GM23338 (cell line): Measurements from ENCODE around the gene CHST10. TPM values are rescaled to one million over a fixed set of nuclear protein-coding genes. Genes with fewer than 3 reads are reported as not detected.

Experiments used
- ATAC-seq: fragments of 200-7000 bp; cut with Tn5 transposase; 3 replicates; pipeline ENCODE4 v1.9.1; 2020
- DNase-seq: peaks from one replicate; pipeline ENCODE4 v3.0.0-alpha.2; 2015; ENCODE audit warnings: low spot score
- H2AFZ ChIP-seq: fragments of 200-600 bp; sonication (generic); 2 replicates; pipeline ENCODE4 v1.8.0; 2016; ENCODE audit warnings: antibody characterized with exemption, mild to moderate bottlenecking, moderate library complexity
- H3F3A ChIP-seq: fragments of 200-600 bp; sonication (generic); replicated peaks from 2 replicates; pipeline ENCODE4 v1.8.0; 2017; ENCODE audit warnings: antibody characterized with exemption, mixed run types, low read depth
- H3K27ac ChIP-seq: fragments of 200-600 bp; sonication (generic); 2 replicates; pipeline ENCODE4 v1.6.1; 2016; ENCODE audit warnings: low read depth
- H3K27me3 ChIP-seq: fragments of 200-600 bp; sonication (generic); 2 replicates; pipeline ENCODE4 v1.8.0; 2016; ENCODE audit warnings: mild to moderate bottlenecking, mixed run types, moderate library complexity; ENCODE audit not compliant: insufficient read depth
- H3K36me3 ChIP-seq: fragments of 200-600 bp; sonication (generic); 2 replicates; pipeline ENCODE4 v1.8.0; 2016; ENCODE audit warnings: mild to moderate bottlenecking; ENCODE audit not compliant: insufficient read depth
- H3K4me1 ChIP-seq: fragments of 200-600 bp; sonication (generic); 2 replicates; pipeline ENCODE4 v1.8.0; 2016; ENCODE audit warnings: mild to moderate bottlenecking, moderate library complexity; ENCODE audit not compliant: insufficient read depth
- H3K4me2 ChIP-seq: fragments of 200-600 bp; sonication (generic); 2 replicates; pipeline ENCODE4 v1.7.1; 2017; ENCODE audit warnings: mixed run types
- H3K4me3 ChIP-seq: fragments of 200-600 bp; sonication (generic); 2 replicates; pipeline ENCODE4 v1.6.1; 2016; ENCODE audit warnings: mixed run types
- H3K79me2 ChIP-seq: fragments of 200-600 bp; sonication (generic); replicated peaks from 2 replicates; pipeline ENCODE4 v1.8.0; 2017; ENCODE audit warnings: mild to moderate bottlenecking; ENCODE audit not compliant: insufficient read depth
- H3K9me2 ChIP-seq: fragments of 200-600 bp; sonication (generic); 2 replicates; pipeline ENCODE4 v1.8.0; 2017; ENCODE audit not compliant: insufficient read depth
- H4K20me1 ChIP-seq: fragments of 200-600 bp; sonication (generic); replicated peaks from 2 replicates; pipeline ENCODE4 v1.8.0; 2017; ENCODE audit warnings: mild to moderate bottlenecking; ENCODE audit not compliant: insufficient read depth
- H3K27ac Mint-ChIP-seq: 2 replicates; pipeline ENCODE4 v1.8.0; 2020; ENCODE audit warnings: inconsistent platforms, mild to moderate bottlenecking, moderate library complexity, mixed read lengths
- H3K27me3 Mint-ChIP-seq: 3 replicates; pipeline ENCODE4 v1.8.0; 2022; ENCODE audit warnings: low read depth, mild to moderate bottlenecking, moderate library complexity, mixed read lengths, inconsistent platforms; ENCODE audit not compliant: insufficient read depth, poor library complexity
- H3K36me3 Mint-ChIP-seq: 3 replicates; pipeline ENCODE4 v1.8.0; 2021; ENCODE audit warnings: low read depth, mild to moderate bottlenecking, inconsistent platforms, moderate library complexity, mixed read lengths
- H3K4me1 Mint-ChIP-seq: 3 replicates; pipeline ENCODE4 v1.8.0; 2020; ENCODE audit warnings: mild to moderate bottlenecking, inconsistent platforms, mixed read lengths
- H3K4me3 Mint-ChIP-seq: 3 replicates; pipeline ENCODE4 v1.8.0; 2021; ENCODE audit warnings: moderate library complexity, mild to moderate bottlenecking, inconsistent platforms, mixed read lengths
- H3K9me3 Mint-ChIP-seq: 3 replicates; pipeline ENCODE4 v1.8.0; 2020; ENCODE audit warnings: moderate library complexity, mild to moderate bottlenecking, inconsistent platforms, mixed read lengths
- CREB1 ChIP-seq: fragments of 250-450 bp; sonication (Bioruptor Pico); IDR thresholded peaks from 2 replicates; pipeline ENCODE4 v1.5.0; 2020; ENCODE audit warnings: low read depth, mild to moderate bottlenecking, moderate library complexity
- EZH2 ChIP-seq: fragments of 200-600 bp; sonication (generic); IDR thresholded peaks from one replicate; pipeline ENCODE4 v1.8.0; 2017; ENCODE audit warnings: antibody characterized with exemption, mild to moderate bottlenecking, low read depth; ENCODE audit not compliant: unreplicated experiment
- JUNB ChIP-seq: IDR thresholded peaks from one replicate; pipeline ENCODE4 v1.6.1; 2016; ENCODE audit warnings: antibody characterized with exemption; ENCODE audit not compliant: unreplicated experiment
- POLR2AphosphoS5 ChIP-seq: IDR thresholded peaks from 2 replicates; pipeline ENCODE4 v1.6.1; 2016; ENCODE audit warnings: antibody characterized with exemption, low read depth
- ZNF114 ChIP-seq: fragments of 250-450 bp; sonication (Bioruptor Pico); IDR thresholded peaks from 2 replicates; pipeline ENCODE4 v1.5.0; 2020; ENCODE audit warnings: mild to moderate bottlenecking, moderate library complexity
- ZNF331 ChIP-seq: fragments of 250-450 bp; sonication (Bioruptor Pico); IDR thresholded peaks from 2 replicates; pipeline ENCODE4 v1.5.0; 2020; ENCODE audit warnings: low read depth, mild to moderate bottlenecking, moderate library complexity
- polyA plus RNA-seq: library from polyadenylated mRNA; unstranded; fragments of >200 nt; fragmentation: Nextera tagmentation; extraction: Ambion mirVana; gene quantifications from 2 replicates; pipeline ENCODE4 v1.2.1, GENCODE V29; 2016
- total RNA-seq: library from RNA; depleted of rRNA; stranded (reverse); fragments of >200 nt; shearing (Covaris generic); gene quantifications from 2 replicates; pipeline ENCODE4 v1.2.3, GENCODE V29; 2014
- TF ChIP-seq, protein P1 (sequence below), 2 experiments: fragments of 200-600 bp in 1 of 2; sonication (generic) in 1 of 2; conservative IDR thresholded peaks; 2 replicates each; pipeline versions ENCODE4 v1.5.1 to v1.6.1; 2016 to 2017; ENCODE audit warnings: antibody characterized with exemption in 2 of 2, low read depth in 2 of 2, mild to moderate bottlenecking in 2 of 2, moderate library complexity in 1 of 2
- TF ChIP-seq, protein P2 (sequence below): fragments of 250-450 bp; sonication (Bioruptor Pico); IDR thresholded peaks from 2 replicates; pipeline ENCODE4 v1.5.0; 2020; ENCODE audit warnings: mild to moderate bottlenecking, moderate library complexity

CHST10 gene
- total and polyA plus RNA-seq, 2 experiments from 2014 or later: 7.7 to 24.5 TPM

DNA sequence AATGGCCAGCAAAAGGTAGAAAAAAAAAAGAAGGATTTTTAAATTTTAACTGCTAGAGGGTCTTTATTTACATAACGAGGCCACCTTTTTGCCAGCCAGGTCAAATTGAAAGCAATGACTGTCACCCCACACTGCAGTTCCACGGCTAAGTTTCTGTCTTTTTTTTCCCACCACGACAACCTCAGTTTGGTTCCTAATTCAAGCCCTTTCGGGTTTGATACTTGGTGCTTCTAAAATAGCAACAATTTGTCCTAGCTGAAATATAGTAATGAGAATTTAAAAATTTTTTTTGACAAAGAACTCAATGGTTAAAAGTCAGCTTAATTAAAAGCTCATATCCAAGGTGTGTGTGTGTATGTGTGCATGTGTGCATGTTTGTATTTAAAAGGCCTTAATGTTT, 36.4 kb upstream of the CHST10 start (continued):
- TF ChIP-seq ZNF114 (CRISPR knock-in tag) (no peak), POLR2AphosphoS5 (no peak)
- TF ChIP-seq, protein P1, sequence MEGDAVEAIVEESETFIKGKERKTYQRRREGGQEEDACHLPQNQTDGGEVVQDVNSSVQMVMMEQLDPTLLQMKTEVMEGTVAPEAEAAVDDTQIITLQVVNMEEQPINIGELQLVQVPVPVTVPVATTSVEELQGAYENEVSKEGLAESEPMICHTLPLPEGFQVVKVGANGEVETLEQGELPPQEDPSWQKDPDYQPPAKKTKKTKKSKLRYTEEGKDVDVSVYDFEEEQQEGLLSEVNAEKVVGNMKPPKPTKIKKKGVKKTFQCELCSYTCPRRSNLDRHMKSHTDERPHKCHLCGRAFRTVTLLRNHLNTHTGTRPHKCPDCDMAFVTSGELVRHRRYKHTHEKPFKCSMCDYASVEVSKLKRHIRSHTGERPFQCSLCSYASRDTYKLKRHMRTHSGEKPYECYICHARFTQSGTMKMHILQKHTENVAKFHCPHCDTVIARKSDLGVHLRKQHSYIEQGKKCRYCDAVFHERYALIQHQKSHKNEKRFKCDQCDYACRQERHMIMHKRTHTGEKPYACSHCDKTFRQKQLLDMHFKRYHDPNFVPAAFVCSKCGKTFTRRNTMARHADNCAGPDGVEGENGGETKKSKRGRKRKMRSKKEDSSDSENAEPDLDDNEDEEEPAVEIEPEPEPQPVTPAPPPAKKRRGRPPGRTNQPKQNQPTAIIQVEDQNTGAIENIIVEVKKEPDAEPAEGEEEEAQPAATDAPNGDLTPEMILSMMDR (conservative IDR thresholded peaks at IDR 0.05; ENCODE audit: low read depth in 2 of 2): no peak

DNA sequence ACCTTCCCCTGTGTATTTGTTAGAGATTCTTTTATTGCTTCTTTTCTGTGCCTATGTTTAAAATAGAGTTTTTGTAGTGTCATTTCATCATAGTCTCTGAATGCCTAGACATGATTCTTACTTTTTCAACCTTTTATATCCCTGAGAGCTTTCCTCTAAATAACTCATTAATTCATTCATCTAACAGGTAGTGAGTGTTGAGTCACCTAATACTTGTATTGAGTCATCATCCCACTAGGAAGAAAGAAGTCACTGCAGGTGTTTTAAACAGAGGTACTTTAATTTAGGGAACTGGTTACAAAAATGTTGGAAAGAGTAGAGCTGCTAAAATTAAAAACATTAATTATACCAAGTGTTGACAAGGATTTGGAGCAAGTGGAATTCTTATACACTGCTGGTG, 34.3 kb upstream of the CHST10 start:
- Histone ChIP-seq H3K27ac (no peak overlapping the region), H3K79me2 (no peaks in the 10 kb centered on the region), H3K36me3 (peaks cover 5% of the 10 kb centered on the region), H3K4me2 (no peak overlapping the region), H3K4me1 (no peaks in the 10 kb centered on the region), H3K4me3 (no peak overlapping the region), H3K9me2 (no peaks in the 10 kb centered on the region; the same call in 1 of the 2 replicates), H3K27me3 (no peaks in the 10 kb centered on the region), H3F3A (no peaks in the 10 kb centered on the region), H4K20me1 (no peaks in the 10 kb centered on the region), H2AFZ (no peak overlapping the region)
- Mint-ChIP-seq H3K9me3 (peaks cover 33% of the 10 kb centered on the region), H3K4me3 (no peak overlapping the region), H3K4me1 (no peaks in the 10 kb centered on the region), H3K27me3 (no peaks in the 10 kb centered on the region), H3K36me3 (peaks cover 3% of the 10 kb centered on the region; the same call in 1 of the 3 replicates), H3K27ac (no peak overlapping the region)
- DNase-seq (no peak), ATAC-seq (no peak)
- TF ChIP-seq ZNF331 (no peak), ZNF114 (CRISPR knock-in tag) (no peak)

DNA sequence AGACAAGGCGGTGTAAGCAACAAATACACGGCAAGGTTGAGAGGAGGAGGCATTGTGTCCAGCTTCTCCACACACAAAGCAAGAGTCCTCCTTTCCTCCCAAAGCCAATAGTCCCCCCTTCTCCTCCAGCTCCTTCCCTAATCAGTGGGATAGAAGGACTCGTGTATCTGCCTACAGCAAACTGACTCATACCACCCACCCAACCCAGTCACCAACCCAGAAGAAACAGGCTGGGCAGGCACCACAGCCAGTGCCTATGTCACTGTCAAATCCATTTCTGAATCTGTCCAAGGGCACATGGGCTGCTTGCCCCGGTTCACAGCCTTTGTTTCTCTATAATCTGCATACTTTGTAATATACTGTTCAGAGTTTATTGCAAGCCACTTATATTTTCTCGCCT, 33.6 kb upstream of the CHST10 start:
- H3K36me3 Mint-ChIP-seq: peaks cover 3% of the 10 kb centered on the region; the same call in 1 of the 3 replicates
- Histone ChIP-seq H3K4me1 (no peaks in the 10 kb centered on the region), H3K27me3 (no peaks in the 10 kb centered on the region), H3K36me3 (peaks cover 5% of the 10 kb centered on the region; the same call in 1 of the 2 replicates), H3F3A (no peaks in the 10 kb centered on the region), H3K79me2 (no peaks in the 10 kb centered on the region), H3K4me3 (no peak overlapping the region), H3K9me2 (no peaks in the 10 kb centered on the region; the same call in 1 of the 2 replicates), H3K27ac (no peak overlapping the region), H3K4me2 (no peak overlapping the region), H4K20me1 (no peaks in the 10 kb centered on the region), H2AFZ (no peak overlapping the region)
- no peak overlapping the region for H3K4me3 Mint-ChIP-seq
- peaks cover 37% of the 10 kb centered on the region for H3K9me3 Mint-ChIP-seq
- no peaks in the 10 kb centered on the region for H3K27me3 Mint-ChIP-seq
- no peak for TF ChIP-seq ZNF114 (CRISPR knock-in tag)
- TF ChIP-seq JUNB: no peak
- TF ChIP-seq, protein P2, sequence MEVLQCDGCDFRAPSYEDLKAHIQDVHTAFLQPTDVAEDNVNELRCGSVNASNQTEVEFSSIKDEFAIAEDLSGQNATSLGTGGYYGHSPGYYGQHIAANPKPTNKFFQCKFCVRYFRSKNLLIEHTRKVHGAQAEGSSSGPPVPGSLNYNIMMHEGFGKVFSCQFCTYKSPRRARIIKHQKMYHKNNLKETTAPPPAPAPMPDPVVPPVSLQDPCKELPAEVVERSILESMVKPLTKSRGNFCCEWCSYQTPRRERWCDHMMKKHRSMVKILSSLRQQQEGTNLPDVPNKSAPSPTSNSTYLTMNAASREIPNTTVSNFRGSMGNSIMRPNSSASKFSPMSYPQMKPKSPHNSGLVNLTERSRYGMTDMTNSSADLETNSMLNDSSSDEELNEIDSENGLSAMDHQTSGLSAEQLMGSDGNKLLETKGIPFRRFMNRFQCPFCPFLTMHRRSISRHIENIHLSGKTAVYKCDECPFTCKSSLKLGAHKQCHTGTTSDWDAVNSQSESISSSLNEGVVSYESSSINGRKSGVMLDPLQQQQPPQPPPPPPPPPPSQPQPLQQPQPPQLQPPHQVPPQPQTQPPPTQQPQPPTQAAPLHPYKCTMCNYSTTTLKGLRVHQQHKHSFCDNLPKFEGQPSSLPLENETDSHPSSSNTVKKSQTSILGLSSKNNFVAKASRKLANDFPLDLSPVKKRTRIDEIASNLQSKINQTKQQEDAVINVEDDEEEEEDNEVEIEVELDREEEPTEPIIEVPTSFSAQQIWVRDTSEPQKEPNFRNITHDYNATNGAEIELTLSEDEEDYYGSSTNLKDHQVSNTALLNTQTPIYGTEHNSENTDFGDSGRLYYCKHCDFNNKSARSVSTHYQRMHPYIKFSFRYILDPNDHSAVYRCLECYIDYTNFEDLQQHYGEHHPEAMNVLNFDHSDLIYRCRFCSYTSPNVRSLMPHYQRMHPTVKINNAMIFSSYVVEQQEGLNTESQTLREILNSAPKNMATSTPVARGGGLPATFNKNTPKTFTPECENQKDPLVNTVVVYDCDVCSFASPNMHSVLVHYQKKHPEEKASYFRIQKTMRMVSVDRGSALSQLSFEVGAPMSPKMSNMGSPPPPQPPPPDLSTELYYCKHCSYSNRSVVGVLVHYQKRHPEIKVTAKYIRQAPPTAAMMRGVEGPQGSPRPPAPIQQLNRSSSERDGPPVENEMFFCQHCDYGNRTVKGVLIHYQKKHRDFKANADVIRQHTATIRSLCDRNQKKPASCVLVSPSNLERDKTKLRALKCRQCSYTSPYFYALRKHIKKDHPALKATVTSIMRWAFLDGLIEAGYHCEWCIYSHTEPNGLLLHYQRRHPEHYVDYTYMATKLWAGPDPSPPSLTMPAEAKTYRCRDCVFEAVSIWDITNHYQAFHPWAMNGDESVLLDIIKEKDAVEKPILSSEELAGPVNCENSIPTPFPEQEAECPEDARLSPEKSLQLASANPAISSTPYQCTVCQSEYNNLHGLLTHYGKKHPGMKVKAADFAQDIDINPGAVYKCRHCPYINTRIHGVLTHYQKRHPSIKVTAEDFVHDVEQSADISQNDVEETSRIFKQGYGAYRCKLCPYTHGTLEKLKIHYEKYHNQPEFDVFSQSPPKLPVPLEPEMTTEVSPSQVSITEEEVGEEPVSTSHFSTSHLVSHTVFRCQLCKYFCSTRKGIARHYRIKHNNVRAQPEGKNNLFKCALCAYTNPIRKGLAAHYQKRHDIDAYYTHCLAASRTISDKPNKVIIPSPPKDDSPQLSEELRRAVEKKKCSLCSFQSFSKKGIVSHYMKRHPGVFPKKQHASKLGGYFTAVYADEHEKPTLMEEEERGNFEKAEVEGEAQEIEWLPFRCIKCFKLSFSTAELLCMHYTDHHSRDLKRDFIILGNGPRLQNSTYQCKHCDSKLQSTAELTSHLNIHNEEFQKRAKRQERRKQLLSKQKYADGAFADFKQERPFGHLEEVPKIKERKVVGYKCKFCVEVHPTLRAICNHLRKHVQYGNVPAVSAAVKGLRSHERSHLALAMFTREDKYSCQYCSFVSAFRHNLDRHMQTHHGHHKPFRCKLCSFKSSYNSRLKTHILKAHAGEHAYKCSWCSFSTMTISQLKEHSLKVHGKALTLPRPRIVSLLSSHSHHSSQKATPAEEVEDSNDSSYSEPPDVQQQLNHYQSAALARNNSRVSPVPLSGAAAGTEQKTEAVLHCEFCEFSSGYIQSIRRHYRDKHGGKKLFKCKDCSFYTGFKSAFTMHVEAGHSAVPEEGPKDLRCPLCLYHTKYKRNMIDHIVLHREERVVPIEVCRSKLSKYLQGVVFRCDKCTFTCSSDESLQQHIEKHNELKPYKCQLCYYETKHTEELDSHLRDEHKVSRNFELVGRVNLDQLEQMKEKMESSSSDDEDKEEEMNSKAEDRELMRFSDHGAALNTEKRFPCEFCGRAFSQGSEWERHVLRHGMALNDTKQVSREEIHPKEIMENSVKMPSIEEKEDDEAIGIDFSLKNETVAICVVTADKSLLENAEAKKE: no peak
- no peak for TF ChIP-seq ZNF331
- no peak for TF ChIP-seq EZH2
- TF ChIP-seq, protein P1 (conservative IDR thresholded peaks at IDR 0.05; ENCODE audit: low read depth in 2 of 2): no peak
- no peak for TF ChIP-seq CREB1 (CRISPR knock-in tag)
- H3K4me1 Mint-ChIP-seq: no peaks in the 10 kb centered on the region
- no peak for DNase-seq
- no peak overlapping the region for H3K27ac Mint-ChIP-seq
- ATAC-seq: no peak
